IMR-90 (cell line): ENCODE measurements around the gene AGAP1. TPM values are rescaled to one million over a fixed set of nuclear protein-coding genes. Genes with fewer than 3 reads are reported as not detected.

Source experiments
- ATAC-seq: fragments of 200-7000 bp; cut with Tn5 transposase; 2 replicates; pipeline ENCODE4 v1.9.1; 2020; ENCODE audit warnings: low read depth, mild to moderate bottlenecking, moderate library complexity
- BruUV-seq: library from RNA; stranded (reverse); fragments of 400-500 nt; replicated peaks from 2 replicates; lab custom pipeline; 2021; lab: Mats Ljungman, UMichigan
- CTCF ChIA-PET: fragments of 300-600 bp; formaldehyde crosslinking; extraction: SDS; loops from one replicate; lab custom pipeline; 2021; ENCODE audit warnings: antibody characterized with exemption; lab: Yijun Ruan, JAX
- POLR2A ChIA-PET: fragments of 300-600 bp; sonication (Branson Sonifier 250); formaldehyde crosslinking; loops from one replicate; lab custom pipeline; 2022; ENCODE audit warnings: antibody characterized with exemption; ENCODE audit not compliant: unreplicated experiment; lab: Charles Lee
- DNase-seq: peaks from one replicate; pipeline ENCODE4 v3.0.0; 2013
- H2AFZ ChIP-seq: replicated peaks from 2 replicates; pipeline ENCODE3; 2013; ENCODE audit warnings: low read length, mild to moderate bottlenecking; ENCODE audit not compliant: poor library complexity
- H2AK5ac ChIP-seq: 2 replicates; pipeline ENCODE4 v1.6.1; 2013; ENCODE audit warnings: low read depth, low read length, inconsistent platforms
- H2AK9ac ChIP-seq: replicated peaks from 2 replicates; pipeline ENCODE3; 2013; ENCODE audit warnings: mild to moderate bottlenecking, low read depth, low read length, moderate library complexity; ENCODE audit not compliant: poor library complexity
- H2BK120ac ChIP-seq: 2 replicates; pipeline ENCODE4 v1.6.1; 2013; ENCODE audit warnings: low read depth, low read length, inconsistent platforms
- H2BK15ac ChIP-seq: 3 replicates; pipeline ENCODE4 v1.6.1; 2013; ENCODE audit warnings: low read depth, low read length, inconsistent platforms
- H2BK20ac ChIP-seq: 2 replicates; pipeline ENCODE4 v1.6.1; 2013; ENCODE audit warnings: low read depth, mild to moderate bottlenecking, inconsistent platforms, low read length, moderate library complexity
- H2BK5ac ChIP-seq: 2 replicates; pipeline ENCODE4 v1.6.1; 2013; ENCODE audit warnings: mild to moderate bottlenecking, low read depth, low read length, inconsistent platforms; ENCODE audit not compliant: poor library complexity, severe bottlenecking
- H3K14ac ChIP-seq: replicated peaks from 2 replicates; pipeline ENCODE4 v1.6.1; 2013; ENCODE audit warnings: low read depth, low read length, inconsistent platforms
- H3K18ac ChIP-seq: 2 replicates; pipeline ENCODE4 v1.6.1; 2013; ENCODE audit warnings: low read depth, low read length, control low read depth
- H3K23ac ChIP-seq: 2 replicates; pipeline ENCODE4 v1.6.1; 2013; ENCODE audit warnings: low read depth, low read length, inconsistent platforms
- H3K27ac ChIP-seq: 2 replicates; pipeline ENCODE4 v1.5.1; 2013; ENCODE audit warnings: mild to moderate bottlenecking, control low read depth, low read length; ENCODE audit not compliant: insufficient read depth
- H3K27me3 ChIP-seq: 2 replicates; pipeline ENCODE4 v1.6.1; 2013; ENCODE audit warnings: low read length; ENCODE audit not compliant: control insufficient read depth, insufficient read depth
- H3K36me3 ChIP-seq: 2 replicates; pipeline ENCODE4 v1.6.1; 2013; ENCODE audit warnings: low read length, mixed read lengths; ENCODE audit not compliant: control insufficient read depth, insufficient read depth
- H3K4ac ChIP-seq: 2 replicates; pipeline ENCODE4 v1.6.1; 2013; ENCODE audit warnings: low read depth, low read length, inconsistent platforms
- H3K4me1 ChIP-seq: 2 replicates; pipeline ENCODE4 v1.6.1; 2013; ENCODE audit warnings: low read length, mixed read lengths; ENCODE audit not compliant: control insufficient read depth, insufficient read depth
- H3K4me2 ChIP-seq: 2 replicates; pipeline ENCODE4 v1.6.1; 2013; ENCODE audit warnings: low read depth, mild to moderate bottlenecking, control low read depth, low read length, moderate library complexity
- H3K4me3 ChIP-seq: 2 replicates; pipeline ENCODE4 v1.5.1; 2013; ENCODE audit warnings: low read depth, mild to moderate bottlenecking, control low read depth, low read length, moderate library complexity; ENCODE audit not compliant: insufficient read depth
- H3K56ac ChIP-seq: 2 replicates; pipeline ENCODE4 v1.6.1; 2013; ENCODE audit warnings: low read length, inconsistent platforms; ENCODE audit not compliant: insufficient read depth; ENCODE audit errors: extremely low read depth
- H3K79me1 ChIP-seq, 2 experiments: 2 replicates each; pipeline ENCODE4 v1.6.1; 2013; ENCODE audit warnings: low read length in 2 of 2, inconsistent platforms in 1 of 2, low read depth in 1 of 2
- H3K9ac ChIP-seq: 2 replicates; pipeline ENCODE4 v1.6.1; 2013; ENCODE audit warnings: low read depth, low read length, control low read depth
- H3K9me1 ChIP-seq: 2 replicates; pipeline ENCODE4 v1.6.1; 2013; ENCODE audit warnings: low read length, inconsistent platforms; ENCODE audit not compliant: insufficient read depth
- H3K9me3 ChIP-seq: 2 replicates; pipeline ENCODE4 v1.6.1; 2013; ENCODE audit warnings: low read length; ENCODE audit not compliant: control insufficient read depth, insufficient read depth
- H4K20me1 ChIP-seq: 2 replicates; pipeline ENCODE4 v1.6.1; 2013; ENCODE audit warnings: low read length, inconsistent platforms; ENCODE audit not compliant: insufficient read depth
- H4K5ac ChIP-seq: 2 replicates; pipeline ENCODE4 v1.6.1; 2013; ENCODE audit warnings: mild to moderate bottlenecking, low read depth, low read length, control low read depth
- H4K8ac ChIP-seq, 2 experiments: 2 replicates each; pipeline ENCODE4 v1.6.1; 2013; ENCODE audit warnings: low read depth in 2 of 2, low read length in 2 of 2, control low read depth in 1 of 2, inconsistent platforms in 1 of 2
- H4K91ac ChIP-seq: 2 replicates; pipeline ENCODE4 v1.6.1; 2013; ENCODE audit warnings: low read depth, low read length, inconsistent platforms; ENCODE audit not compliant: insufficient read depth
- BHLHE40 ChIP-seq: fragments of 150-350 bp; IDR thresholded peaks from 2 replicates; pipeline ENCODE4 v1.6.1; 2016; ENCODE audit warnings: mild to moderate bottlenecking, low read depth, low read length
- CEBPB ChIP-seq: IDR thresholded peaks from 2 replicates; pipeline ENCODE4 v1.6.1; 2012; ENCODE audit warnings: low read depth, low read length, improper control_type of control experiment
- RFX5 ChIP-seq: IDR thresholded peaks from 2 replicates; pipeline ENCODE4 v1.8.0; 2012; ENCODE audit warnings: low read depth, mild to moderate bottlenecking, low read length, moderate library complexity
- WGBS, 2 experiments: methylation state at CpG; one replicate each; pipeline versions ENCODE4 v1.1.5 to v1.1.7; 2013; ENCODE audit warnings: missing lambda C conversion rate in 2 of 2; ENCODE audit not compliant: insufficient read length in 1 of 2; ENCODE audit errors: extremely low coverage in 2 of 2; 5-methylcytosine and 5-hydroxymethylcytosine counted together
- dilution Hi-C: fragments of 300-500 bp; cut with HindIII; formaldehyde crosslinking; loops from one replicate; pipeline ENCODE4 v1.14.3; 2018; ENCODE audit warnings: low sequenced_read_pairs; ENCODE audit not compliant: unreplicated experiment
- in situ Hi-C: fragments of 300-500 bp; cut with MboI; formaldehyde crosslinking; loops from 3 replicates; pipeline ENCODE4 v1.14.3; 2019; ENCODE audit warnings: low sequenced_read_pairs, inconsistent platforms, mixed read lengths
- intact Hi-C: fragments of 100-400 bp; cut with micrococcal nuclease; formaldehyde crosslinking; loops from 2 replicates; pipeline ENCODE4 v1.10.0; 2022
- polyA plus RNA-seq, 3 experiments: library from polyadenylated mRNA; depleted of rRNA; stranded (reverse); fragments of >200 nt; gene quantifications; 2 replicates each; pipeline ENCODE4 v1.2.3, GENCODE V29; 2012; ENCODE audit warnings: low replicate concordance in 1 of 3
- total RNA-seq: library from RNA; depleted of rRNA; stranded (reverse); fragments of >200 nt; gene quantifications from 2 replicates; pipeline ENCODE4 v1.2.3, GENCODE V29; 2012
- TF ChIP-seq, protein P1 (sequence below): fragments of 150-350 bp; IDR thresholded peaks from 2 replicates; pipeline ENCODE4 v1.6.1; 2017; ENCODE audit warnings: mild to moderate bottlenecking, antibody characterized with exemption, low read length, low read depth
- TF ChIP-seq, protein P2 (sequence below): fragments of 150-350 bp; IDR thresholded peaks from 2 replicates; pipeline ENCODE4 v1.6.1; 2016; ENCODE audit warnings: low read depth, mild to moderate bottlenecking, low read length, moderate library complexity, borderline replicate concordance

Gene AGAP1
- total and polyA plus RNA-seq, 2 of the 4 experiments (the other 2 are of a cell fraction), result 15.1 to 16.4 TPM

DNA sequence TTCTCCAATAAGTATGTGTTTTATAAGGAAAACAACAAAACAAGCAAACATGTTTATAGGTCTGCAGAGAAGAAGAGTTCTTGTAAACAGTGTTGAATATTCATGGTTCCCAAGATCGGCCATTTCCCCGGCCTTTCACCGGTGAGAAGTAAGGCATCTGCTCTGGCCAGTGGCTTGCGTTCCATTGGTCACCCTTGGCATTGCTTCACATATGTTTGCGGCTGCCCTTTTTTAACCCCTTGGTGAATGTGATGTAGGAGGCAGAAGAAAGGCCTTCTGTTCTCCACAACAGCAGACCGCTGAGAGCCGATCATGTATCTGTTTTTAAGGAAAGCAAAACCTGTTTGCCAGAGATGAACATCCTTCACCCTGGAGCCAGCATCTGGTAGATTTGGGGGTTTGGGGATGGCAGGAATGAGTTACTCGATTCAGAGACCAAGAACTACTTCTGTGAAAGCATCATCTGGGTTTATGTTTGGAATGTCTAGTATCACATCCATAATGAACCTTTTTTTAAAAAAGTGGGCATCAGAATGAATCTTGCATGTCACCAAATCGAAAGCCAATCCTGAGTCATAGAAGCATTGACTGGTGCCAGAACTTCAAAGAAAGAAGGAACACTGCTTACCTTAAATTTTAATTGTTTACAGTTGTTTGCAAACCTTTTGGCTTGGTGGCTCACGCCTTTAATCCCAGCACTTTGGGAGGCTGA, 112.3 kb downstream of the AGAP1 start:
- H4K8ac ChIP-seq, result peak overlapping the region in 1 of 2 experiments; percentile 11; a peak in 1 of 4 replicates
- dilution Hi-C loops, result no loop called here
- H3K14ac ChIP-seq, result no peak overlapping the region
- H3K18ac ChIP-seq, result no peak overlapping the region
- DNase-seq (peak; percentile 81), ATAC-seq (peak; percentile 79)
- POLR2A ChIA-PET, result no interaction called here
- H2BK120ac ChIP-seq, result no peak overlapping the region
- peak overlapping the region; percentile 51; the same call in 1 of the 2 replicates for H3K23ac ChIP-seq
- no CpG with 5 or more reads among the region's 10 CpGs for WGBS, 2 experiments
- H2AFZ ChIP-seq, result no peak overlapping the region
- no peak overlapping the region for H4K5ac ChIP-seq
- no peak overlapping the region for H3K4me3 ChIP-seq
- H3K9ac ChIP-seq, result no peak overlapping the region
- in situ Hi-C loops, result loop anchor here (25.0 kb wide), 1 partner anchor 556 kb away; the partner anchor contains the start of gene GBX2
- H2AK9ac ChIP-seq, result no peak overlapping the region
- no peak overlapping the region for H4K91ac ChIP-seq
- intact Hi-C loops, result no loop called here
- no peak overlapping the region for H2BK5ac ChIP-seq
- H4K20me1 ChIP-seq, result peaks cover 48% of the 10 kb centered on the region
- TF ChIP-seq BHLHE40, result no peak
- TF ChIP-seq, protein P1, sequence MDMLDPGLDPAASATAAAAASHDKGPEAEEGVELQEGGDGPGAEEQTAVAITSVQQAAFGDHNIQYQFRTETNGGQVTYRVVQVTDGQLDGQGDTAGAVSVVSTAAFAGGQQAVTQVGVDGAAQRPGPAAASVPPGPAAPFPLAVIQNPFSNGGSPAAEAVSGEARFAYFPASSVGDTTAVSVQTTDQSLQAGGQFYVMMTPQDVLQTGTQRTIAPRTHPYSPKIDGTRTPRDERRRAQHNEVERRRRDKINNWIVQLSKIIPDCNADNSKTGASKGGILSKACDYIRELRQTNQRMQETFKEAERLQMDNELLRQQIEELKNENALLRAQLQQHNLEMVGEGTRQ, result no peak
- TF ChIP-seq, protein P2, sequence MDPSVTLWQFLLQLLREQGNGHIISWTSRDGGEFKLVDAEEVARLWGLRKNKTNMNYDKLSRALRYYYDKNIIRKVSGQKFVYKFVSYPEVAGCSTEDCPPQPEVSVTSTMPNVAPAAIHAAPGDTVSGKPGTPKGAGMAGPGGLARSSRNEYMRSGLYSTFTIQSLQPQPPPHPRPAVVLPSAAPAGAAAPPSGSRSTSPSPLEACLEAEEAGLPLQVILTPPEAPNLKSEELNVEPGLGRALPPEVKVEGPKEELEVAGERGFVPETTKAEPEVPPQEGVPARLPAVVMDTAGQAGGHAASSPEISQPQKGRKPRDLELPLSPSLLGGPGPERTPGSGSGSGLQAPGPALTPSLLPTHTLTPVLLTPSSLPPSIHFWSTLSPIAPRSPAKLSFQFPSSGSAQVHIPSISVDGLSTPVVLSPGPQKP, result no peak
- TF ChIP-seq CEBPB, result peak; percentile 70
- no peak for TF ChIP-seq RFX5
- no TSS peak for BruUV-seq
- H2BK15ac ChIP-seq, result no peak overlapping the region
- H3K4me2 ChIP-seq, result peak overlapping the region; percentile 44
- H3K4ac ChIP-seq, result no peak overlapping the region; the same call in 1 of the 2 replicates
- H3K27ac ChIP-seq, result peak overlapping the region; percentile 9; the same call in 1 of the 2 replicates
- H3K9me3 ChIP-seq, result no peaks in the 10 kb centered on the region
- no peak overlapping the region for H3K56ac ChIP-seq
- H2AK5ac ChIP-seq, result no peak overlapping the region
- peaks cover 6% of the 10 kb centered on the region for H3K4me1 ChIP-seq
- no peaks in the 10 kb centered on the region for H3K27me3 ChIP-seq
- H2BK20ac ChIP-seq, result no peak overlapping the region
- H3K79me1 ChIP-seq, result peaks cover 16 to 62% of the 10 kb centered on the region in 2 experiments; a peak in 3 of 4 replicates
- CTCF ChIA-PET, result no interaction called here
- no peaks in the 10 kb centered on the region for H3K36me3 ChIP-seq
- peaks cover 6% of the 10 kb centered on the region; the same call in 1 of the 2 replicates for H3K9me1 ChIP-seq
